Fibroblast of lung (primary cell): ENCODE measurements around the gene FAAP100.

Experiments used
- CTCF ChIP-seq, 2 donors: IDR thresholded peaks in 1 of 2; conservative IDR thresholded peaks in 1 of 2; 1 replicate in 1 of 2; 2 replicates in 1 of 2; pipeline ENCODE4 v1.5.1; 2011 to 2012; ENCODE audit warnings: low read length in 2 of 2, control low read depth in 1 of 2, inconsistent platforms in 1 of 2, low read depth in 1 of 2, mild to moderate bottlenecking in 1 of 2
- EZH2 ChIP-seq: IDR thresholded peaks from 2 replicates; pipeline ENCODE4 v1.5.1; 2012; ENCODE audit warnings: low read length, control low read depth, mild to moderate bottlenecking; ENCODE audit errors: missing control alignments

- no peak for TF ChIP-seq CTCF (conservative IDR thresholded peaks at IDR 0.05 in 1 of 2, IDR thresholded peaks at IDR 0.05 in 1 of 2; ENCODE audit: low read depth in 1 of 2, low read length in 2 of 2)
- no peak for TF ChIP-seq EZH2
These were observed 13.1 kb upstream of the FAAP100 start for GRCh38 chr17:81565231-81565630.
